ENCODE data around the gene DYNC2LI1.

DYNC2LI1 gene

GRCh38 chr2:43736637-43737036 is 37.2 kb upstream of the DYNC2LI1 start:
- DNase-seq (ENCODE audit: low read depth) = no peak
- no peak for TF ChIP-seq CTCF (conservative IDR thresholded peaks at IDR 0.05; ENCODE audit: low read length)
- no peak overlapping the region for H3K4me3 ChIP-seq (ENCODE audit: low read length)

DNA sequence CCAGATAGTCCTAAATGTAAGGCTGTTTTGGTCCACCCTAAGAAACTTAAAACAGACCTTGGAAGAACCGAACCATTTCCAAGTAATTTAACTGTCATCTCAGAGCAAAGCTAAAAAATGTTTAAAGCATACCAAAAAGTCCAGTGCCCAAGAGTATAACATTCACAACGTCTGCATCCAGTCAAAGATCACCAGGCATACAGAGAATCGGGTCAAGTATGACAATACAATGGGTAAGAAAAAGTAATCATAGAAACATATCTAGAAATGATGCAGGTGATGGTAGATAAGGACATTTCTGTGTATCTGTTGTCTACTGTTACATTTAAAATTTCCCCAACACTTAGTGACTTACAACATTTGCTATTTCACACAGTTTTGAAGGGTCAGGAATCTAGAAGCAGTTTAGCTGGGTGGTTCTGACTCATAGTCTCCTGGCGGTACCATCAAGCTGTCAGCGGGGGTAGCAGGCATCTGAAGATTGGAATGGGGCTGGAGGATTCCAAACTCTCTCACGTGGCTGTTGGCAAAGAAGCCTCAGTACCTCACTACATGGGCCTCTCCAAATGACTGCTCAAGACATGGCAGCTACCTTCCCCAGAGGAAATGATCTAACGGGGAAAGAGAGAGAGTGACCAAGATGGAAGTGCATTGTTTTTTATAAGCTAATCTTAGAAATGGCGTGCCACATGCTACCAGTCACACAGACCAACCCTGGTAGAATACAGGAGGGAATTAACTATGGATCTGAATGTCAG is 36.6 kb upstream of the DYNC2LI1 start:
- no peak overlapping the region for H3K4me3 ChIP-seq (ENCODE audit: low read length)
- DNase-seq (ENCODE audit: low read depth) = peak; percentile 92
- TF ChIP-seq CTCF (conservative IDR thresholded peaks at IDR 0.05; ENCODE audit: low read length) = no peak

DNA sequence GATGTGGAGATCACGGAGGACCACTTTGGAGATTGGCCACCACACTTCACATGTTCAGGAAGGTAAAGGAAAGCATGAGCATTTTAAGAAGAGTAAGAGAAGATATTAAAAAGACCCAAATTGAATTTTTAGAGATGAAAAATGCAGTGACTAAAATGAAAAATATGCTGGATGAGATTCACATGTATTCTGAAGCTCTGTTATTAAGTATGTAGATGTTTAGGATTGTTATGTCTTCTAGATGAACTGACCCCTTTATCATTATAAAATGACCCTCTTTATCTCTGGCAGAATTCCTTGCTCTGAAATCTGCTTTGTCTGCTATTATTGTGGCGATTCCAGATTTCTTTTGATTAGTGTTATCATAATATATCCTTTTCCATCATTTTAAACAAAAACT is 36.0 kb upstream of the DYNC2LI1 start:
- no peak overlapping the region for H3K4me3 ChIP-seq (ENCODE audit: low read length)
- TF ChIP-seq CTCF (conservative IDR thresholded peaks at IDR 0.05; ENCODE audit: low read length) = no peak
- no peak for DNase-seq (ENCODE audit: low read depth)

GRCh38 chr2:43738257-43738656 is 35.6 kb upstream of the DYNC2LI1 start:
- DNase-seq (ENCODE audit: low read depth) = no peak
- no peak overlapping the region for H3K4me3 ChIP-seq (ENCODE audit: low read length)
- TF ChIP-seq CTCF (conservative IDR thresholded peaks at IDR 0.05; ENCODE audit: low read length) = no peak

DNA sequence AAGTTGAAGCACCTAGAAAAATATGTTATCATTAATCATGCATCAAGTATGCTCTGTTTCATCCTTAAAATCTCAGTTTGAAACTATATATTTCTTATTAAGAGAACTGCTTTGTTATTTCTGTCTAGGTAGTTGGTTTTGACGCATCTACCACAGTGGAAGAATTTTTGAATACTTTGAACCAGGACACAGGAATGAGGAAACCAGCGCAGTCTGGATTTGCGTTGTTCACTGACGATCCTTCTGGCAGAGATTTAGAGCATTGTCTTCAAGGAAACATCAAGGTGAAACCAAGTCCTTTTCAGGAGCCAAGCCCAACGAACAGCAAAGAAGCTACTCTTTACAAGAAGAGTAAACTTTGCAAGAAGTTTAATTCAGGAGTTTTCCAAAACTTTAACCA is 30.1 kb upstream of the DYNC2LI1 start:
- DNase-seq (ENCODE audit: low read depth) = no peak
- no peak for TF ChIP-seq CTCF (conservative IDR thresholded peaks at IDR 0.05; ENCODE audit: low read length)
- no peak overlapping the region for H3K4me3 ChIP-seq (ENCODE audit: low read length)

DNA sequence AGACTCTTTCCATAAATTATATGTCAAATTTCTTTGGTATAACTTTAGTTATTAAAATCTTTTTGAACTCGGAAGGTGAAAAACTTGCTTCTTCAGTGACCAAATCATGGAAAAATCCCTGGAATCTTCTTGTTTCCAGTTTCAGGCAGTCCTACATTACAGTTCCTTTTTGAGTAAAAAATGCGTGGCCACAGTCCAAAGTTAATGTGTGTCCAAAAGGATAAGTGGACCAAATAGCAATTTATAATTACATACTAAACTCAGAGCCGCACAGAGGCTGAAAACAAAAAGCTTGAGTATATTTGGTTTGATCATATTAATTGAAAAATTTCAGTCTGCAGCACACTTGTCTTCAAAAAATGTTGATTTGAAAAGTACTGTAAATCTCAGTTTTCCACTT is 28.4 kb upstream of the DYNC2LI1 start:
- TF ChIP-seq CTCF (conservative IDR thresholded peaks at IDR 0.05; ENCODE audit: low read length) = no peak
- DNase-seq (ENCODE audit: low read depth) = peak; percentile 77
- H3K4me3 ChIP-seq (ENCODE audit: low read length) = no peak overlapping the region

- DNase-seq (ENCODE audit: low read depth) = no peak
- TF ChIP-seq CTCF (conservative IDR thresholded peaks at IDR 0.05; ENCODE audit: low read length) = no peak
- no peak overlapping the region for H3K4me3 ChIP-seq (ENCODE audit: low read length)
Measured at GRCh38 chr2:43748333-43748732, 25.5 kb upstream of the DYNC2LI1 start.

Measured in AG10803 (cell line).